B cell (primary cell): Measurements from ENCODE around the gene BRD3. TPM values are rescaled to one million over a fixed set of nuclear protein-coding genes. Genes with fewer than 3 reads are reported as not detected.
A peak's percentile ranks its signal among the peaks of the same experiment; 100 is the strongest.

Source experiments
- ATAC-seq: fragments of 200-7000 bp; cut with Tn5 transposase; one replicate; pipeline ENCODE4 v1.10.0; 2021; ENCODE audit warnings: low read depth, mild to moderate bottlenecking, moderate number of reproducible peaks, moderate library complexity
- CTCF ChIA-PET: fragments of 350-600 bp; sonication (Branson Sonifier 250); formaldehyde crosslinking; loops from one replicate; lab custom pipeline; 2021; ENCODE audit warnings: antibody characterized with exemption, inconsistent platforms; lab: Charles Lee
- POLR2A ChIA-PET: fragments of 350-600 bp; sonication (Branson Sonifier 250); formaldehyde crosslinking; loops from one replicate; lab custom pipeline; 2021; ENCODE audit warnings: antibody characterized with exemption; lab: Charles Lee
- DNase-seq: peaks from one replicate; pipeline ENCODE4 v3.0.0; 2013
- H2AFZ ChIP-seq: 2 replicates; pipeline ENCODE4 v1.6.1; 2012; ENCODE audit warnings: mild to moderate bottlenecking, low read depth, low read length; ENCODE audit not compliant: insufficient read depth, poor library complexity, severe bottlenecking
- H3K27ac ChIP-seq, 2 donors: 1 replicate in 1 of 2; 2 replicates in 1 of 2; pipeline ENCODE4 v1.5.1; 2012 to 2013; ENCODE audit warnings: low read length in 2 of 2, mild to moderate bottlenecking in 2 of 2, moderate library complexity in 1 of 2
- H3K27me3 ChIP-seq, 4 experiments: fragments of 200-600 bp in 1 of 4; sonication (generic) in 1 of 4; replicated peaks in 1 of 4; 1 replicate in 2 of 4; 2 replicates in 2 of 4; pipeline versions ENCODE4 v1.6.1 to v1.7.0; 2013 to 2016; ENCODE audit warnings: low read length in 3 of 4, mild to moderate bottlenecking in 2 of 4, mixed read lengths in 1 of 4, moderate library complexity in 1 of 4; ENCODE audit not compliant: insufficient read depth in 4 of 4, control insufficient read depth in 3 of 4; ENCODE audit errors: control extremely low read depth in 1 of 4
- H3K36me3 ChIP-seq, 2 experiments: replicated peaks in 1 of 2; 1 replicate in 1 of 2; 2 replicates in 1 of 2; pipeline versions ENCODE4 v1.6.1 to v1.7.1; 2013; ENCODE audit warnings: low read length in 1 of 2; ENCODE audit not compliant: insufficient read depth in 2 of 2, control insufficient read depth in 1 of 2; ENCODE audit errors: control extremely low read depth in 1 of 2, extremely low read depth in 1 of 2
- H3K4me1 ChIP-seq, 2 donors: fragments of 200-600 bp in 1 of 2; sonication (generic) in 1 of 2; 1 replicate in 1 of 2; 2 replicates in 1 of 2; pipeline versions ENCODE4 v1.5.1 to v1.6.1; 2013 to 2017; ENCODE audit warnings: low read length in 2 of 2; ENCODE audit not compliant: control insufficient read depth in 2 of 2, insufficient read depth in 2 of 2
- H3K4me2 ChIP-seq: replicated peaks from 2 replicates; pipeline ENCODE3; 2012; ENCODE audit warnings: mild to moderate bottlenecking, low read depth, low read length; ENCODE audit not compliant: poor library complexity, severe bottlenecking
- H3K4me3 ChIP-seq, 5 experiments: fragments of 200-600 bp in 1 of 5; sonication (generic) in 1 of 5; 1 replicate in 3 of 5; 2 replicates in 2 of 5; pipeline versions ENCODE4 v1.5.1 to v1.7.0; 2011 to 2016; ENCODE audit warnings: low read length in 4 of 5, mild to moderate bottlenecking in 4 of 5, low read depth in 2 of 5, control low read depth in 1 of 5, moderate library complexity in 1 of 5; ENCODE audit not compliant: insufficient read depth in 1 of 5; ENCODE audit errors: control extremely low read depth in 1 of 5, extremely low read depth in 1 of 5
- H3K79me2 ChIP-seq: fragments of 200-600 bp; sonication (generic); one replicate; pipeline ENCODE4 v1.6.0; 2016; ENCODE audit warnings: low read length; ENCODE audit not compliant: control insufficient read depth, insufficient read depth
- H3K9ac ChIP-seq: fragments of 200-600 bp; sonication (generic); 2 replicates; pipeline ENCODE4 v1.6.1; 2017; ENCODE audit warnings: mild to moderate bottlenecking, low read length, moderate library complexity
- H3K9me3 ChIP-seq, 3 donors: one replicate each; pipeline versions ENCODE4 v1.6.1 to v1.7.1; 2013; ENCODE audit warnings: low read length in 2 of 3; ENCODE audit not compliant: control insufficient read depth in 2 of 3, insufficient read depth in 1 of 3; ENCODE audit errors: control extremely low read depth in 1 of 3
- H4K20me1 ChIP-seq: 2 replicates; pipeline ENCODE4 v1.6.0; 2012; ENCODE audit warnings: mild to moderate bottlenecking, low read length; ENCODE audit not compliant: insufficient read depth, control insufficient read depth, poor library complexity, severe bottlenecking
- H3K27ac Mint-ChIP-seq: one replicate; pipeline ENCODE4 v1.8.0; 2021; ENCODE audit warnings: mixed read lengths
- H3K27me3 Mint-ChIP-seq: one replicate; pipeline ENCODE4 v1.8.0; 2021; ENCODE audit warnings: mixed read lengths
- H3K4me1 Mint-ChIP-seq: one replicate; pipeline ENCODE4 v1.8.0; 2021; ENCODE audit warnings: mixed read lengths
- H3K4me3 Mint-ChIP-seq: one replicate; pipeline ENCODE4 v1.8.0; 2021; ENCODE audit warnings: mixed read lengths
- H3K9me3 Mint-ChIP-seq: one replicate; pipeline ENCODE4 v1.8.0; 2022; ENCODE audit warnings: mixed read lengths; ENCODE audit not compliant: insufficient read depth
- EZH2 ChIP-seq: IDR thresholded peaks from 2 replicates; pipeline ENCODE4 v1.6.1; 2012; ENCODE audit warnings: borderline replicate concordance, low read depth, mild to moderate bottlenecking, moderate library complexity, low read length; ENCODE audit not compliant: insufficient read depth, poor library complexity, severe bottlenecking
- WGBS: methylation state at CpG from one replicate; pipeline ENCODE4 v1.1.5; 2013; ENCODE audit warnings: missing lambda C conversion rate; ENCODE audit not compliant: insufficient coverage; 5-methylcytosine and 5-hydroxymethylcytosine counted together
- intact Hi-C: fragments of 100-400 bp; cut with micrococcal nuclease; formaldehyde crosslinking; loops from one replicate; pipeline ENCODE4 v1.10.0; 2022
- polyA plus RNA-seq: library from polyadenylated mRNA; depleted of rRNA; stranded (reverse); fragments of >200 nt; gene quantifications from 2 replicates; pipeline ENCODE4 v1.2.3, GENCODE V29; 2012
- total RNA-seq, 2 donors: library from RNA; stranded (reverse); fragments of 120-200 nt in 1 of 2; gene quantifications; 1 replicate in 1 of 2; 2 replicates in 1 of 2; pipeline versions ENCODE4 v1.2.3 to v1.2.4, GENCODE V29; 2013 to 2022
- TF ChIP-seq, protein P1 (sequence below): fragments of 200-600 bp; IDR thresholded peaks from one replicate; pipeline ENCODE4 v1.8.0; 2022; ENCODE audit warnings: antibody characterized with exemption, mild to moderate bottlenecking

BRD3 gene
- total and polyA plus RNA-seq, 2 donors (not counting 1 experiment from before 2014, with no cell fraction given), result 8.9 to 38.0 TPM

DNA sequence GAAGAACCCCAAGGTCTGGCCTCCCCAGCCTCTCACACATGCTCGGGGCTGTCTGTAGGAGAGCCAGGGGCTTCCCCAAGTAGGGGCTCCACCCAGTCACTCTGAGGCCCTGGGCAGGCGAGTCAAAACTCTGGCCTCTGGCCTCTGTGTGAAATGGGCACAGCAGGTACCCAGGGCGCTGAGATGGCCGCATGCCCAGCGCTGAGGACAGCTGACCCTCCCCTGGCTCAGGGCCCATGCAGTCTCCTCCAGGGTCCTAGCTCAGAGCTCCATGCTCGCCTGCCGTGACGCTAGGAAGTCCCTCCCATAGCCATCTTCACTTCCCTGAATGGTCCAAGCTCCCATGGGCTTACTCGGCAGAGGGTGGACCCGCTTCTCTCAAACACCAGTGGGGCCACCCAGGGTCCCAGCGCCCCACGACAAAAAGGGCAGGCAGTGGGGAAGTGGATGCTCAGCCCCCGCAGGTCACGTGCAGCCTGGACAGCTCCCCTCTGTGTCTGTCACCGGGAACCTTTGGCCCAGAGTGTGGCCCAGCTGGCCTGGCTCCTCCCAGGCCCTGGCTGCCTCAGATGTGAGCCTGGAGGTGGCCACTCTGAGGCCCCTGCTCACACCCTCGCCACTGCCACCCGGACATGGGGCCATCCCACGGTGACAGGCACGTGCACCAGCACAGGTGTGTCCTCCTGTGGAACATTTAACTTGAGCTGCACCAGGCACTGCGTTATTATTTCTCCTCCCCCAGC is 63.5 kb downstream of the BRD3 start:
- Mint-ChIP-seq H3K4me3 (no peak overlapping the region), H3K27ac (no peak overlapping the region), H3K4me1 (peaks cover 7% of the 10 kb centered on the region), H3K9me3 (no peaks in the 10 kb centered on the region), H3K27me3 (peaks cover 16% of the 10 kb centered on the region)
- Histone ChIP-seq H2AFZ (no peak overlapping the region), H3K4me1 (no peaks in the 10 kb centered on the region), H4K20me1 (no peaks in the 10 kb centered on the region), H3K9ac (no peak overlapping the region), H3K27ac (no peak overlapping the region), H3K4me3 (no peak overlapping the region), H3K9me3 (no peaks in the 10 kb centered on the region), H3K79me2 (no peaks in the 10 kb centered on the region), H3K27me3 (peaks cover 0 to 12% (median 0%) of the 10 kb centered on the region in 4 experiments), H3K4me2 (no peak overlapping the region), H3K36me3 (no peaks in the 10 kb centered on the region)
- WGBS, result 84% methylated on average over 20 of the region's 20 CpGs
- ChIA-PET POLR2A (no interaction called here), CTCF (interaction anchor here (1.2 to 2.3 kb wide), 2 partner anchors 10 to 261 kb away, joined by 5 to 6 read pairs; no protein-coding TSS in a partner anchor)
- TF ChIP-seq, protein P1, sequence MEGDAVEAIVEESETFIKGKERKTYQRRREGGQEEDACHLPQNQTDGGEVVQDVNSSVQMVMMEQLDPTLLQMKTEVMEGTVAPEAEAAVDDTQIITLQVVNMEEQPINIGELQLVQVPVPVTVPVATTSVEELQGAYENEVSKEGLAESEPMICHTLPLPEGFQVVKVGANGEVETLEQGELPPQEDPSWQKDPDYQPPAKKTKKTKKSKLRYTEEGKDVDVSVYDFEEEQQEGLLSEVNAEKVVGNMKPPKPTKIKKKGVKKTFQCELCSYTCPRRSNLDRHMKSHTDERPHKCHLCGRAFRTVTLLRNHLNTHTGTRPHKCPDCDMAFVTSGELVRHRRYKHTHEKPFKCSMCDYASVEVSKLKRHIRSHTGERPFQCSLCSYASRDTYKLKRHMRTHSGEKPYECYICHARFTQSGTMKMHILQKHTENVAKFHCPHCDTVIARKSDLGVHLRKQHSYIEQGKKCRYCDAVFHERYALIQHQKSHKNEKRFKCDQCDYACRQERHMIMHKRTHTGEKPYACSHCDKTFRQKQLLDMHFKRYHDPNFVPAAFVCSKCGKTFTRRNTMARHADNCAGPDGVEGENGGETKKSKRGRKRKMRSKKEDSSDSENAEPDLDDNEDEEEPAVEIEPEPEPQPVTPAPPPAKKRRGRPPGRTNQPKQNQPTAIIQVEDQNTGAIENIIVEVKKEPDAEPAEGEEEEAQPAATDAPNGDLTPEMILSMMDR, result no peak
- TF ChIP-seq EZH2, result no peak
- DNase-seq (no peak), ATAC-seq (no peak)
- intact Hi-C loops, result no loop called here

DNA sequence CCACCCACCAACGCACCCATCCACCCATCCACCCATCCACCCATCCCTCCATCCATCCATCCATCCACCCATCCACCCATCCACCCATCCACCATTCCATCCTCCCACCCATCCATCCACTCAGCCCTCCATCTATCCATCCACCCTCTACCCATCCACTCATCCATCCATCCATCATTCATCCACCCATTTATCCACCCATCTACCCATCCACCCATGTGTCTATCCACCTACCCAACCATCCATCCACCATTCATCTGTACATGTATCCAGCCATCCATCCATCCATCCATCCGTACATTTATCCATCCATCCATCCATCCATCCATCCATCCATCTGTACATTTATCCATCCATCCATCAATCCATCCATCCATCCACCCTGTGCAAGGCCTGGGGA is 64.6 kb downstream of the BRD3 start:
- H3K4me2 ChIP-seq, result no peak overlapping the region
- no peak overlapping the region for H3K4me3 Mint-ChIP-seq
- H3K4me1 Mint-ChIP-seq, result peaks cover 7% of the 10 kb centered on the region
- H3K36me3 ChIP-seq, result no peaks in the 10 kb centered on the region
- 73% methylated on average over 2 of the region's 2 CpGs for WGBS
- DNase-seq, result no peak
- no peak overlapping the region for H3K27ac ChIP-seq
- peaks cover 0 to 4% (median 0%) of the 10 kb centered on the region in 4 experiments for H3K27me3 ChIP-seq
- no peak for ATAC-seq
- no peak overlapping the region for H3K4me3 ChIP-seq
- H2AFZ ChIP-seq, result no peak overlapping the region
- peak overlapping the region; percentile 12 for H3K27ac Mint-ChIP-seq
- CTCF ChIA-PET, result no interaction called here
- no peaks in the 10 kb centered on the region for H3K4me1 ChIP-seq
- H3K9ac ChIP-seq, result no peak overlapping the region
- no peaks in the 10 kb centered on the region for H3K79me2 ChIP-seq
- peaks cover 12% of the 10 kb centered on the region for H3K27me3 Mint-ChIP-seq
- TF ChIP-seq, protein P1, result no peak
- no peak for TF ChIP-seq EZH2
- POLR2A ChIA-PET, result no interaction called here
- H3K9me3 ChIP-seq, result no peaks in the 10 kb centered on the region
- H3K9me3 Mint-ChIP-seq, result no peaks in the 10 kb centered on the region
- intact Hi-C loops, result no loop called here
- no peaks in the 10 kb centered on the region for H4K20me1 ChIP-seq
